Calu3 (cell line): ENCODE data around the gene RGS14. TPM values are rescaled to one million over a fixed set of nuclear protein-coding genes. Genes with fewer than 3 reads are reported as not detected.
"Not testable (repeated sequence)": the region's sequence is repeated elsewhere in the genome, so short reads cannot be mapped to it uniquely, and the experiment has no call there.

ENCODE experiments used
- BruUV-seq: library from RNA; stranded (reverse); fragments of 400-500 nt; replicated peaks from 2 replicates; lab custom pipeline; 2021; lab: Mats Ljungman, UMichigan
- CTCF ChIA-PET: fragments of 300-600 bp; sonication (Branson Sonifier 250); formaldehyde crosslinking; loops from one replicate; lab custom pipeline; 2022; ENCODE audit warnings: antibody characterized with exemption; lab: Charles Lee
- DNase-seq: peaks from one replicate; pipeline ENCODE4 v3.0.0; 2022
- H3K27ac Mint-ChIP-seq: one replicate; pipeline ENCODE4 v1.8.0; 2022; ENCODE audit warnings: mixed read lengths; ENCODE audit not compliant: unreplicated experiment
- H3K27me3 Mint-ChIP-seq: one replicate; pipeline ENCODE4 v1.8.0; 2022; ENCODE audit warnings: mixed read lengths; ENCODE audit not compliant: unreplicated experiment
- H3K36me3 Mint-ChIP-seq: one replicate; pipeline ENCODE4 v1.8.0; 2022; ENCODE audit warnings: mild to moderate bottlenecking, moderate library complexity, mixed read lengths; ENCODE audit not compliant: insufficient read depth, unreplicated experiment
- H3K4me1 Mint-ChIP-seq: one replicate; pipeline ENCODE4 v1.8.0; 2022; ENCODE audit warnings: mild to moderate bottlenecking, low read depth, mixed read lengths; ENCODE audit not compliant: unreplicated experiment
- H3K4me3 Mint-ChIP-seq: one replicate; pipeline ENCODE4 v1.8.0; 2022; ENCODE audit warnings: mild to moderate bottlenecking, low read depth, moderate library complexity, mixed read lengths; ENCODE audit not compliant: unreplicated experiment
- H3K9me3 Mint-ChIP-seq: one replicate; pipeline ENCODE4 v1.8.0; 2022; ENCODE audit warnings: low read depth, mixed read lengths; ENCODE audit not compliant: unreplicated experiment
- intact Hi-C: fragments of 100-400 bp; cut with micrococcal nuclease; formaldehyde crosslinking; loops from one replicate; pipeline ENCODE4 v1.10.0; 2022; ENCODE audit not compliant: unreplicated experiment
- total RNA-seq: library from RNA; stranded (reverse); gene quantifications from 2 replicates; pipeline ENCODE4 v1.2.3, GENCODE V29; 2022
- TF ChIP-seq, protein P1 (sequence below): fragments of 200-600 bp; IDR thresholded peaks from one replicate; pipeline ENCODE4 v1.8.0; 2022; ENCODE audit warnings: antibody characterized with exemption; ENCODE audit not compliant: unreplicated experiment

Gene RGS14
- total RNA-seq, 1 experiment from 2014 or later = 12.9 TPM

DNA sequence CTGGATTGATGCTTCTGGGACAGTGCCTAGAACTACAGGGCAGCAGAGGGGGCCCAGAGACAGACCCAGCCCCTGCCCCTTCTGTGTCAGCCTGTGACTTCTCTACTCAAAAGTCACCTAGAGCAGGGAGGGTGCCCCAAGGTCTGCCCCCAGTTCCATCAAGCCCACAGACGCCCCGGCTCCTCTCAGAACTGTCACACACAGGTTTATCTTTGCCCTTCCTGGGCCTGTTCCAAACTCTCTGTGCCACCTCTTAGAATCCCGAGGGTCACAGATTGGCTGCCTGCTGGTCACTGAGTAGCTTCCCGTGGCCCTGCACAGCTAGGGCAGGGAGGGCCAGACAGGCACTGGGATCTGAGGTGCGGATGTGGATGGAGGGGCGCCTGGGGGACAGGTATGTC, 1.7 kb downstream of the RGS14 start:
- Mint-ChIP-seq H3K36me3 (peaks cover 24% of the 10 kb centered on the region), H3K27me3 (no peaks in the 10 kb centered on the region), H3K4me1 (peaks cover 49% of the 10 kb centered on the region), H3K27ac (no peak overlapping the region), H3K9me3 (peaks cover 4% of the 10 kb centered on the region), H3K4me3 (no peak overlapping the region)
- intact Hi-C loops = no loop called here
- no TSS peak for BruUV-seq
- TF ChIP-seq, protein P1, sequence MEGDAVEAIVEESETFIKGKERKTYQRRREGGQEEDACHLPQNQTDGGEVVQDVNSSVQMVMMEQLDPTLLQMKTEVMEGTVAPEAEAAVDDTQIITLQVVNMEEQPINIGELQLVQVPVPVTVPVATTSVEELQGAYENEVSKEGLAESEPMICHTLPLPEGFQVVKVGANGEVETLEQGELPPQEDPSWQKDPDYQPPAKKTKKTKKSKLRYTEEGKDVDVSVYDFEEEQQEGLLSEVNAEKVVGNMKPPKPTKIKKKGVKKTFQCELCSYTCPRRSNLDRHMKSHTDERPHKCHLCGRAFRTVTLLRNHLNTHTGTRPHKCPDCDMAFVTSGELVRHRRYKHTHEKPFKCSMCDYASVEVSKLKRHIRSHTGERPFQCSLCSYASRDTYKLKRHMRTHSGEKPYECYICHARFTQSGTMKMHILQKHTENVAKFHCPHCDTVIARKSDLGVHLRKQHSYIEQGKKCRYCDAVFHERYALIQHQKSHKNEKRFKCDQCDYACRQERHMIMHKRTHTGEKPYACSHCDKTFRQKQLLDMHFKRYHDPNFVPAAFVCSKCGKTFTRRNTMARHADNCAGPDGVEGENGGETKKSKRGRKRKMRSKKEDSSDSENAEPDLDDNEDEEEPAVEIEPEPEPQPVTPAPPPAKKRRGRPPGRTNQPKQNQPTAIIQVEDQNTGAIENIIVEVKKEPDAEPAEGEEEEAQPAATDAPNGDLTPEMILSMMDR = no peak
- CTCF ChIA-PET = interaction anchor here (0.9 to 1.0 kb wide), 2 partner anchors 12 to 30 kb away, joined by 3 read pairs; no protein-coding TSS in a partner anchor
- no peak for DNase-seq

DNA sequence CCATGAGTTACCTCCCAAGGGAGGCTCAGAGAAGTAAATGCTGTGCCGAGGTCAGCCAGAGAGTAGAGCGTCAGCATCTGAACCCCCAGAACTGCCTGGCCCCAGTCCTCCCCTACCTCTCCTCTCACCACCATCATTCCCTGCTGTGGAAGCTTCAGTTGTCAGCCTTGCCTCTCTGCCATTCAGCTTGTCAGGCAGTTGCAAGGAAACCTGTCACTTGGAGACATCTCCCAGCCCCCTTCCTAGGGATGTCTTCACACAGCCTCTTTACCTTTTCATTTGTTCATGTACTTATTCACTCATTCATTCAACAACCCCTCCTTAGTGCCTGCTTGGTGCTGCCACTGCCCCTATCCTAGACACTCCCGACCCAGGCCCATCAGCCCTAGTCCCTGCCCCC, 2.1 kb downstream of the RGS14 start:
- intact Hi-C loops = no loop called here
- Mint-ChIP-seq H3K4me1 (peaks cover 45% of the 10 kb centered on the region), H3K9me3 (no peaks in the 10 kb centered on the region), H3K27ac (no peak overlapping the region), H3K4me3 (no peak overlapping the region), H3K36me3 (peaks cover 20% of the 10 kb centered on the region), H3K27me3 (no peaks in the 10 kb centered on the region)
- no TSS peak for BruUV-seq
- TF ChIP-seq, protein P1 = no peak
- CTCF ChIA-PET = interaction anchor here (0.6 kb wide), 1 partner anchor 775 kb away, joined by 3 read pairs; no protein-coding TSS in a partner anchor
- DNase-seq = no peak

DNA sequence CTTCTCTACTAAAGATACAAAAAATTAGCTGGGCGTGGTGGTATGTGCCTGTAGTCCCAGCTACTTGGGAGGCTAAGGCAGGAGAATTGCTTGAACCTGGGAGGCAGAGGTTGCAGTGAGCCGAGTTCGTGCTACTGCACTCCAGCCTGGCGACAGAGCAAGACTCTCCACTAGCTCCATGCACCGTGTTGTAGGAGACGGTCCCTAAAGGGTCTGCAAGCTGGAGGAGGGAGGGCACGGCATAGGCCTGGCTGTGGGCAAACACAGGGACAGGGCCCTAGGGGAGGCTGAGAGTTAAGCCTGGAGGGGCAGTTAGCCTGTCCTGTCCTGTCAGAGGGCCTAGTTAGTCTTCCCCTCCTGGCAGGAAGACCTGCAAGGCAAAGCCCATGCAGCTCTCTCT, 3.0 kb downstream of the RGS14 start:
- peaks cover 17% of the 10 kb centered on the region for H3K36me3 Mint-ChIP-seq
- H3K9me3 Mint-ChIP-seq, DNase-seq, H3K4me3 Mint-ChIP-seq, intact Hi-C loops, H3K27ac Mint-ChIP-seq, H3K27me3 Mint-ChIP-seq, BruUV-seq: not testable (repeated sequence)
- peaks cover 39% of the 10 kb centered on the region for H3K4me1 Mint-ChIP-seq
- CTCF ChIA-PET = interaction anchor here (1.0 to 1.4 kb wide), 3 partner anchors 29 to 51 kb away, joined by 4 to 12 read pairs (median 4); no protein-coding TSS in a partner anchor

GRCh38 chr5:177361418-177362291, 3.9 kb downstream of the RGS14 start:
- no peak overlapping the region for H3K27ac Mint-ChIP-seq
- intact Hi-C loops = loop anchor here (1.0 kb wide), 1 partner anchor 44 kb away; no protein-coding TSS in a partner anchor

More at GRCh38 chr5:177361418-177362291, 3.9 kb downstream of the RGS14 start:
- TF ChIP-seq, protein P1 = no peak
- no TSS peak for BruUV-seq
- H3K4me3 Mint-ChIP-seq = peak overlapping the region; percentile 74
- H3K9me3 Mint-ChIP-seq = no peaks in the 10 kb centered on the region
- H3K36me3 Mint-ChIP-seq = peaks cover 17% of the 10 kb centered on the region
- H3K4me1 Mint-ChIP-seq = peaks cover 34% of the 10 kb centered on the region
- no peak for DNase-seq
- H3K27me3 Mint-ChIP-seq = no peaks in the 10 kb centered on the region
- CTCF ChIA-PET = interaction anchor here (1.0 to 1.4 kb wide), 3 partner anchors 33 to 52 kb away, joined by 3 to 4 read pairs (median 4); no protein-coding TSS in a partner anchor
